ELF-1 (cell line): ENCODE measurements around the gene CLMN.
"Not testable (repeated sequence)": the region's sequence is repeated elsewhere in the genome, so short reads cannot be mapped to it uniquely, and the experiment has no call there.

Experiments used
- DNase-seq: peaks from one replicate; pipeline ENCODE4 v3.0.0-alpha.2; 2016; ENCODE audit warnings: low read depth, low spot score

The CLMN gene

DNA sequence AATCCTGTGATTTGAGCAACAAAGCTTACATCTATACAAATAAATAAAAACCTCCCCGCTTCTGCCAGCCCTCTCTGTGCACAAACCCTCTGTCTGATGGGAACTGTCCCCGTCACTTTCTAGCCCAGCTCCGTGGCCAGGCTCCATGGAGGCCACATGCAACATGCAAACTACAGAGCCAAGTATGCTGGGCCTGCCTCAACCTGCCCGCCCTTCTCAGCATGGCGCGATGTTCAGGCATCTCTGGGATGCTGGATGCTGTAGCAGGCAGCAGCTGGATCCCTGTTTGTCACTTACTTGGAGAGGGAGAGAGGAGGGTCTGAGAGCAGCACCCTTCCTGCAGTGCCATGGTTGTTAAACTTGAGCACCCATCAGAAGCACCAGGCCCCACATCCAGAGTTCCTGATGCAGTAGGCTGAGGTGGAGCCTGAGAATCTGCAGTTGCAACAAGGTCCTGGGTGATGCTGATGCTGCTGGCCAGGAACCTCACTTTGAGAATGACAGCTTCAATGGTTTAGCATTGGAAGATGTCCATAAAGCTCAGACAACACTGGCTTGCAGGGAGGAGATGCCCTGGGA lies 32.4 kb downstream of the CLMN start:
- DNase-seq = no peak

DNA sequence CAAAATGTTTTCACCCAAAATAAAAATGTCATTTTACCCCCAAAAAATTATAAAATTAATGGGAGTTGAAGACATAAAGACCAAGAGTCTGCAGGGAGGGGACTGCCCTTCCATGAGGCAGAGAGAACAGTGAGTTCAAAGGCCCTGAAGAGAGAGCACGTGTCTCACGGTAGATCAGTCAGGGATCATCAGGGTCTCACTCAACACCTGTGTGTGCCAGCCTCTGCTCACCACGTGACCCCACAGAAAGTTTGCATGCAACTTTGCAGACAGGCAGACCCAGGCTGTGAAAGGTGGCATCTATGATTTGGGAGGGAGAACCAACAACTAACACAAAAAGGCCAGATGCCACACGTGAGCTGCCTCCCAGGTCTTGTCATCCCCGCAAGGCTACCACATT lies 33.1 kb downstream of the CLMN start:
- no peak for DNase-seq

DNA sequence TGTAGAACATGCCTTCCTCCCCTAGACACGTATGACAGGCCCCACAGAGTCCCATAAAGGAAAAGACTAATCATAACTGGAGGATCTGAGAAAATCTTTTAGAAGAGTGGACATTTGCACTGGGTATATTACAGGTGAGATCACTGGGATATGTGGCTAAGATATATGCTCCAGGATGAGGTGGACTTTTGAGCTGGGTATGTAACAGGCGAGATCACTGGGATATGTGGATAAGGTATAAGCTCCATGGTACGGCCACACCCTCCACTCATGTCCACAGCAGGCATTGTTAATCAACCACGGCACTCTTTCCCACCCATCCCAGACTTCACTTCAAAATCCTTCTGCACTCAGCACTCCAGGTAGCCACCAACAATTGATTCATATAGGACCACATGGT lies 34.1 kb downstream of the CLMN start:
- DNase-seq = no peak

- not testable (repeated sequence) for DNase-seq
Measured at GRCh38 chr14:95283802-95284201, 35.9 kb downstream of the CLMN start.

DNA sequence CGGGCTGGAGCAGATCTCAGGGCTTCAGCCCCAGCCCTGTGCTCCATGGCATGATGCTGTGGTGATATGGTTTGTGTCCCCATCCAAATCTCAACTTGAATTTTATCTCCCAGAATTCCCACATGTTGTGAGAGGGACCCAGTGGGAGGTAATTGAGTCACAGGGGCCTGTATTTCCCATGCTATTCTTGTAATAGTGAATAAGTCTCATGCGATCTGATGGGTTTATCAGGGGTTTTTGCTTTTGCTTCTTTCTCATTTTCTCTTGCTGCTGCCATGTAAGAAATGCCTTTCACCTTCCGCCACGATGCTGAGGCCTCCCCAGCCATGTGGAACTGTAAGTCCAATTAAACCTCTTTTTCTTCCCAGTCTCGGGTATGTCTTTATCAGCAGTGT lies 36.7 kb downstream of the CLMN start:
- not testable (repeated sequence) for DNase-seq

DNA sequence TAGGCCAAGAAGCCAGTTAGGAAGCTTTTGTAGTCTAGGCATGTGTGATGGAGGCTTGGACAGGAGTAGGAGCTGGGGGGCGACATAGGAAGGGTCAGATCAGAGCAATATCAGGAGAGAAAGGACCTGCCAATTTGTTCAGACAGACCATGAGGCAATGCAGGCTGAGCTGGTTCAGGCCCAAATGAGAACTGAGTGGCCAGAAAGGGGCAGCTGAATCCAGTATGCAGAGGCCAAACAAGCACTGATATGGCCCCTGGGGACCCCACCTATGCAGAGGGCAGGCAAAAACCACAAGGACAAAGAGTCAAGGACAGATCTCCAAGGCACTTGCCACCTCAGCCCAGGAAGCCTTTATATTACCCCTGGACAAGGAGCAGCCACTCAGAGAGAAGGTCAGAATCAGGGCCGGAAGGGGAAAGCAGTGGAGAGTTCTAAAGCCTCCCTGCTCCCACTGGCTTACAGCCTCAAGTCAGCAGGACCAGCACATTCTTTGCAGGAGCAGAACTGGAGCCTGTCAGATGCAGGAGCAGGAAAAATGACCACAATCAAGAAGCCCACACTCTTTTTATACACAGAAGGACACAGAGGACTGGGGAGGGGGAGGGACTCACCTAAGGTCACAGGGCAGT lies 37.2 kb downstream of the CLMN start:
- DNase-seq = no peak

GRCh38 chr14:95281560-95282176 lies 38.0 kb downstream of the CLMN start:
- DNase-seq = no peak

- DNase-seq = no peak
Measured at GRCh38 chr14:95275494-95275893, 44.2 kb downstream of the CLMN start.

- no peak for DNase-seq
Measured at GRCh38 chr14:95274874-95275273, 44.8 kb downstream of the CLMN start.

GRCh38 chr14:95274279-95274678 lies 45.4 kb downstream of the CLMN start:
- no peak for DNase-seq

DNA sequence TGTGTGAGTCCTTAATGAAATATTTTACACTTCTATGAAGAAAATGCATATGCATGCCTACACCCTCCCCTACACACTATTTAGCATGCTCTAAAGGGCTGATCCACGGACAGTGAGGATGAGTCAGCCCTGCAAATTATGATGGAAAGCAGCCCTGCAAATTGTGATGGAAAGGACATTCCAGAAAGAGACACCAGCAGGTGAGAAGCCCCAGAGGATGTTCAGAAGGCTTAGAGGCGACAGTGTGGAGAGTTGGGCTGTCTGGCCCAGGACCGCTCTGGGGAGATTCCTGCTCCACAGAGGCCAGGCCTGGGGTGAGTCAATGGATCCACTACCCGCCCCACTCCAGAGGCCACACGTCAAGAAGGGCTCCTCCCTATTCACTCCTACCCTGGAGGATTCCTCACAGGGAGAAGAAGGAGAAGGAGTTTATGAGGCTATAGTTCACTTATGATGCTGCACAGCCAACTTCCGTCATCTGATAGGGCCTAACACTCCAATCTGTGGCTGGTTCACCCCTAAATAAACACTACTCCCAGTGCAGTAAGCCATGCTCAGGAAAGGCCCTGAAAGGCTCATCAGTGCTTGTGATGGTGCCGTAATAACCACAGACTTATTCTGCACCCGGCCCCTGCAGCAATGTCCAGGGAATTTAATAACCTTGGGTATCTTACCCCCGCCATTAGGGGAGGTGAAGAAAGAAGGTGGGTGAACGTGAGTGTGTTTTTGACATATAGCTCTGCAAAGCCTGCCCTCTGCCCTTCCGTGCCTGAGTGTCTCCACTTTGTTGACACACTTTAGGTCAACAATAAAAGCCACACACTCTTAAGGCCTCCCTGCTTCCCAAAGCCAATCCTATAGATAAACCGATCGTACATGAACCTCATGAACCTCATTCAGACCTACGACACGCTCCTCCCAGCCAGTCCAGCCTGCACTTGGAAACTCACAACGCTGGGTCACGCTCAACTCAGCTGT lies 46.4 kb downstream of the CLMN start:
- no peak for DNase-seq

GRCh38 chr14:95272057-95272456 lies 47.7 kb downstream of the CLMN start:
- DNase-seq = no peak

GRCh38 chr14:95270203-95270602 lies 49.5 kb downstream of the CLMN start:
- no peak for DNase-seq

DNA sequence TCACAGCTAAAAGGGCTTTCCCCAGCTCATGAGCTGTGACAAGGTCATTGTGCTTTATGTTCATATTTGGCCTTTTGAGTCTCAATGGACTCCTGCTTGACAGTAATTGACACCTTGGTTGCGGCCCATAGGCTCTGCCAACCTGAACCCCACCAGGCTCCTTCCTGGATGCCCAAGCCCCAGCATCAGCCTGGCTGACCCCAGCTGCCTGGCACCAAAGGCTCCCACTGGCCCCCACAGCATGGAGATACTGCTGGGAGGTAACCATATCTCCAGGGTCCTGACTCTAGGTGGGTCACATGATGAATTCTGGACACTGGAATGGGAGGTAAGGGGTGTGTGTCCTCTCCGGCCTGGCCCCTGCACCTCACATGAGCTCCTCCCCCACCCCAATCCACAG lies 50.2 kb downstream of the CLMN start:
- DNase-seq = no peak

DNA sequence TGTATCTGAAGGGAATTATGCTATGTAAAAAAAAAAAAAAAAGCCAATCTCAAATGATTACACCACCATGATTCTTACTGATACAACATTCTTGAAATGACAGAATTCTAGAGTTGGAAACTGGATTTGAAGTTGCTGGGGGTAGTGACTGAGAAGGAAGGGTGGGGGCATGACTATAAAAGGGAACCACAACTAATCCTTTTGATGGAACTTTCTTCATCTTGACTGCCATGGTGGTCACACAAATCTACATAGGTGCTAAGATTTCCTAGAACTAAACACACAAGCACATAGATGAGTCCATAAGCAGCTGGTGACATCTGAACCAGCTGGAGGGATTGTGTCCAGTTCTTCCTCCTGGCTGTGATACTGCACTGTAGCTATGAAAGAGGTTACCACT lies 51.4 kb downstream of the CLMN start:
- no peak for DNase-seq

DNA sequence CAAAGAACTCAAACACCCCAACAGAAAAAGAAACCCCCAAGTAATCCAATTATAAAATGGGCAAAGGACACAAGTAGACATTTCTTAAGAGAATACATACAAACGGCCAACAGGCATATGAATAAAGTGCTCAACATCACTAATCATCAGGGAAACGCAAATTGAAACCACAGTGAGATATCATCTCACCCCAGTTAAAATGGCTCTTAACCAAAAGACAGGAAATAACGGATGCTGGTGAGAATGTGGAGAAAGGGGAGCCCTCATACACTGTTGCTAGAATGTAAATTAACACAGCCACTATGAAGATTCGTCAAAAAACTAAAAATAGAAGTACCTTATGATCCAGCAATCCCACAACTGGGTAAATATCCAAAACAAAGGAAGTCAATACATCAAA lies 52.4 kb downstream of the CLMN start:
- no peak for DNase-seq

GRCh38 chr14:95265106-95266094 lies 54.3 kb downstream of the CLMN start:
- peak; percentile 49 for DNase-seq

DNA sequence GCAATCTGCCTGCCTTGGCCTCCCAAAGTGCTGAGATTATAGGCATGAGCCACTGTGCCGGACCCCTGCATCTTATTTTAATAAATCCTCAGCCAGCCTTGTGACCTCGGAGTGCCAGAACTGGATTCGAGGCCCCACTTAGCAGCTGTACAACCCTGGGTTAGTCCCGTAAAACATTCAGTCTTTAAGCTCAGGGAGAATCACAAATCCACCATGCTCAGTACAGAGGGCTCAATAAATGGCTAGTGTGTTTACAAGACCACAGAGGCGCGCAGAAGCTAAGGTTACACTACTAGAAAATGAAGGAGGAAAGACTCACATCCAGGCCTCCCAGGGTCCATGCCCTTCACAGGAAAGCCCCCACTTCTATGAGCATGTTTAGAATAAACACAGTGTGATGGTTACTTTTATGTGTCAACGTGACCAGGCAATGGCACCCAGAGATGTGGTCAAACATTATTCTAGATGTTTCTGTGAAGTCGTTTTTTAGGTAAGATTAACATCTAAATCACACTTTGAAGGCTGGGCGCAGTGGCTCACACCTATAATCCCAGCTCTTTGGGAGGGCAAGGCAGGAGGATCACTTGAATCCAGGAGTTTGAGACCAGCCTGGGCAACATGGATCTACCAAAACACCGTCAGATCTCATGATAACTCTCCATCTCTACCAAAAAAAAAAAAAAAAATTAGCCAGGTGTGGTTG lies 55.3 kb downstream of the CLMN start:
- no peak for DNase-seq

DNA sequence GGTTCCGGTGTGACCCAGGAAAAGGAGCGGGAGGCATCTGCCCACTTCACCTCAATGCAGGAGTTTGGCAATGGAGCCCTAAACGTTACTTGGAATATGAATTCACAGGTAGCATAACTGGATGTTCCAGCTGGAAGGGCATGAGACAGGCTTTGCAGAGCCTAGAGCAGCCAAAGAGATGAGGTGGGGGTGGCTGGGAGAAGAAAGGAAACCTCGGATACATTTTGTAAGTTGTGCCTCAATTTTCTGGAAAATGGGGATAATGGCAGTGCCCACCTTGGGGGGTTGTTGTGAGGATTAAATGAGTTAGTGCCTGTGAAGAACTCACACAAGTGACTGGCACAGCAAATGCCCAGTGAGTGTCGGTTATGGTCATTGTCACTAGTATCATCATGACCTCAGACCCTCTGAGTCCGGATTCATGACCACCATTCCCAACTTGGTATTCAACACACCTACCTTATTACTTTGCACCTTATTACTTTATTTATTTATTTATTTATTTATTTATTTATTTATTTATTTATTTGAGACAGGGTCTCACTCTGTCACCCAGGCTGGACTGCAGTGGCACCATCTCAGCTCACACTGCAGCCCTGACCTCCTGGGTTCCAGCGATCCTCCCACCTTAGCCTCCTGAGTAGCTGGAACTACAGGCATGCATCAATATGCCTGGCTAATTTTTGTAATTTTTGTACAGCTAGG lies 56.0 kb downstream of the CLMN start:
- no peak for DNase-seq

- DNase-seq = no peak
Measured at GRCh38 chr14:95262511-95262891, 57.2 kb downstream of the CLMN start.
